Activated CD8-positive, alpha-beta T cell treated with anti-CD3 and anti-CD28 coated beads for 36 hours (primary cell): ENCODE results near the gene MBD6. TPM values are rescaled to one million over a fixed set of nuclear protein-coding genes. Genes with fewer than 3 reads are reported as not detected.
A peak's percentile ranks its signal among the peaks of the same experiment; 100 is the strongest.

Source experiments
- ATAC-seq: fragments of 200-7000 bp; cut with Tn5 transposase; one replicate; pipeline ENCODE4 v1.10.0; 2021; ENCODE audit warnings: mild to moderate bottlenecking, moderate library complexity
- CTCF ChIA-PET: fragments of 350-600 bp; sonication (Branson Sonifier 250); formaldehyde crosslinking; loops from one replicate; lab custom pipeline; 2021; ENCODE audit warnings: antibody characterized with exemption; lab: Charles Lee
- POLR2A ChIA-PET: fragments of 350-600 bp; sonication (Branson Sonifier 250); formaldehyde crosslinking; loops from one replicate; lab custom pipeline; 2021; ENCODE audit warnings: antibody characterized with exemption; lab: Charles Lee
- DNase-seq: peaks from one replicate; pipeline ENCODE4 v3.0.0-alpha.2; 2020
- H3K27ac Mint-ChIP-seq: one replicate; pipeline ENCODE4 v1.8.0; 2021; ENCODE audit warnings: mild to moderate bottlenecking, mixed read lengths
- H3K27me3 Mint-ChIP-seq: one replicate; pipeline ENCODE4 v1.8.0; 2021; ENCODE audit warnings: mixed read lengths
- H3K36me3 Mint-ChIP-seq: one replicate; pipeline ENCODE4 v1.8.0; 2021; ENCODE audit warnings: low read depth, mixed read lengths
- H3K4me1 Mint-ChIP-seq: one replicate; pipeline ENCODE4 v1.8.0; 2021; ENCODE audit warnings: low read depth, mixed read lengths
- H3K4me3 Mint-ChIP-seq: one replicate; pipeline ENCODE4 v1.8.0; 2021; ENCODE audit warnings: mild to moderate bottlenecking, moderate library complexity, mixed read lengths
- H3K9me3 Mint-ChIP-seq: one replicate; pipeline ENCODE4 v1.8.0; 2021; ENCODE audit warnings: mixed read lengths
- CTCF ChIP-seq: fragments of 200-600 bp; IDR thresholded peaks from one replicate; pipeline ENCODE4 v1.8.0; 2022; ENCODE audit warnings: antibody characterized with exemption, mild to moderate bottlenecking
- intact Hi-C: fragments of 100-400 bp; cut with micrococcal nuclease; formaldehyde crosslinking; loops from one replicate; pipeline ENCODE4 v1.10.0; 2022
- total RNA-seq, 2 experiments: library from RNA; stranded (reverse); gene quantifications; one replicate each; pipeline ENCODE4 v1.2.3, GENCODE V29; 2021

MBD6 gene
- total RNA-seq, 2 experiments from 2014 or later, result 46.5 to 47.3 TPM

- no peak for TF ChIP-seq CTCF
- DNase-seq, result no peak
- peaks cover 3% of the 10 kb centered on the region for H3K4me1 Mint-ChIP-seq
- no peaks in the 10 kb centered on the region for H3K27me3 Mint-ChIP-seq
- ATAC-seq, result no peak
- ChIA-PET CTCF (interaction anchor here (1.7 to 3.6 kb wide), 2 partner anchors 9 to 47 kb away, joined by 4 to 9 read pairs; no protein-coding TSS in a partner anchor), POLR2A (interaction anchor here (0.6 to 2.0 kb wide), 4 partner anchors 9 to 722 kb away, joined by 3 to 11 read pairs (median 4); no protein-coding TSS in a partner anchor)
- intact Hi-C loops, result no loop called here
- H3K4me3 Mint-ChIP-seq, result no peak overlapping the region
- H3K36me3 Mint-ChIP-seq, result peaks cover 8% of the 10 kb centered on the region
- no peak overlapping the region for H3K27ac Mint-ChIP-seq
- H3K9me3 Mint-ChIP-seq, result no peaks in the 10 kb centered on the region
These were observed 13.9 kb downstream of the MBD6 start for GRCh38 chr12:57536597-57536942.

- Mint-ChIP-seq H3K4me3 (no peak overlapping the region), H3K9me3 (no peaks in the 10 kb centered on the region), H3K27me3 (no peaks in the 10 kb centered on the region), H3K27ac (no peak overlapping the region), H3K4me1 (peaks cover 12% of the 10 kb centered on the region), H3K36me3 (peaks cover 8% of the 10 kb centered on the region)
- ATAC-seq, result no peak
- intact Hi-C loops, result no loop called here
- POLR2A ChIA-PET, result interaction anchor here (0.7 to 6.2 kb wide), 4 partner anchors 9 to 268 kb away, joined by 3 to 46 read pairs (median 6); partner anchors contain the start of gene MBD6
- DNase-seq, result no peak
- TF ChIP-seq CTCF, result no peak
- CTCF ChIA-PET, result interaction anchor here (0.9 to 1.0 kb wide), 2 partner anchors 9 to 62 kb away, joined by 5 read pairs; no protein-coding TSS in a partner anchor
These were observed 16.6 kb downstream of the MBD6 start for GRCh38 chr12:57539134-57539768.

GRCh38 chr12:57541001-57541400 is 18.4 kb downstream of the MBD6 start:
- intact Hi-C loops, result no loop called here
- Mint-ChIP-seq H3K27ac (no peak overlapping the region), H3K4me1 (peaks cover 26% of the 10 kb centered on the region), H3K4me3 (no peak overlapping the region), H3K9me3 (no peaks in the 10 kb centered on the region), H3K27me3 (no peaks in the 10 kb centered on the region), H3K36me3 (peaks cover 15% of the 10 kb centered on the region)
- ChIA-PET POLR2A (interaction anchor here (1.5 to 6.2 kb wide), 3 partner anchors 9 to 15 kb away, joined by 4 to 46 read pairs (median 9); partner anchors contain the start of gene MBD6), CTCF (interaction anchor here (0.9 to 1.1 kb wide), 2 partner anchors 17 to 42 kb away, joined by 3 read pairs; no protein-coding TSS in a partner anchor)
- TF ChIP-seq CTCF, result no peak
- DNase-seq, result no peak
- ATAC-seq, result no peak

GRCh38 chr12:57541717-57542116 is 19.1 kb downstream of the MBD6 start:
- H3K9me3 Mint-ChIP-seq, result no peaks in the 10 kb centered on the region
- H3K36me3 Mint-ChIP-seq, result peaks cover 17% of the 10 kb centered on the region
- CTCF ChIA-PET, result interaction anchor here (0.9 to 1.1 kb wide), 2 partner anchors 35 to 41 kb away, joined by 3 read pairs; no protein-coding TSS in a partner anchor
- H3K27me3 Mint-ChIP-seq, result no peaks in the 10 kb centered on the region
- H3K4me3 Mint-ChIP-seq, result no peak overlapping the region
- ATAC-seq, result no peak
- DNase-seq, result no peak
- intact Hi-C loops, result no loop called here
- no peak for TF ChIP-seq CTCF
- no peak overlapping the region for H3K27ac Mint-ChIP-seq
- POLR2A ChIA-PET, result interaction anchor here (6.2 kb wide), 1 partner anchor 16 kb away, joined by 46 read pairs; the partner anchor contains the start of gene MBD6
- H3K4me1 Mint-ChIP-seq, result peaks cover 29% of the 10 kb centered on the region

GRCh38 chr12:57543581-57543980 is 21.0 kb downstream of the MBD6 start:
- Mint-ChIP-seq H3K4me1 (peaks cover 34% of the 10 kb centered on the region), H3K36me3 (peaks cover 15% of the 10 kb centered on the region), H3K27ac (peak overlapping the region; percentile 18)

More at GRCh38 chr12:57543581-57543980, 21.0 kb downstream of the MBD6 start:
- DNase-seq (no peak), ATAC-seq (no peak)
- intact Hi-C loops, result no loop called here
- H3K27me3 Mint-ChIP-seq, result peaks cover 1% of the 10 kb centered on the region
- TF ChIP-seq CTCF, result no peak
- ChIA-PET POLR2A (interaction anchor here (0.5 to 1.1 kb wide), 3 partner anchors 9 to 198 kb away, joined by 3 to 4 read pairs (median 3); no protein-coding TSS in a partner anchor), CTCF (no interaction called here)
- H3K4me3 Mint-ChIP-seq, result no peak overlapping the region
- no peaks in the 10 kb centered on the region for H3K9me3 Mint-ChIP-seq
